GM12872 (cell line): ENCODE results near the gene SLC43A2.

ENCODE experiments used
- TF ChIP-seq, protein P1 (sequence below): IDR thresholded peaks from 3 replicates; pipeline ENCODE4 v1.5.1; 2011; ENCODE audit warnings: low read depth, mild to moderate bottlenecking, low read length, moderate library complexity; ENCODE audit not compliant: insufficient read depth

The SLC43A2 gene

DNA sequence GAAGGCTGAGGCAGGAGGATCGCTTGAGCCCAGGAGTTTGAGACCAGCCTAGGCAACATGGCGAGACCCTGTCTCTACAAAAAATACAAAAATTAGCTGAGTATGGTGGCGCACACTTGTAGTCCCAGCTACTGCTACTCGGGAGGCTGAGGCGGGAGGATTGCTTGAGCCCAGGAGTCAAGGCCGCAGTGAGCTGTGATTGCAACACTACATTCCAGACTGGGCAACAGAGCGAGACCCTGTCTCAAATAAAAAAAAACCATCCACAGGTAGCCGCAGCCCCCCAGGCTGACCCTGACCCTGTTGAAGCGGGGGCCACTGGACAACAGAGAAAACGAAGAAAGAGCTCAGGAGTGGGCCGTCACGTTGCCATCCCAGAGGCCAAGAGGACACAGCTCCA lies 4.0 kb downstream of the SLC43A2 start:
- TF ChIP-seq, protein P1, sequence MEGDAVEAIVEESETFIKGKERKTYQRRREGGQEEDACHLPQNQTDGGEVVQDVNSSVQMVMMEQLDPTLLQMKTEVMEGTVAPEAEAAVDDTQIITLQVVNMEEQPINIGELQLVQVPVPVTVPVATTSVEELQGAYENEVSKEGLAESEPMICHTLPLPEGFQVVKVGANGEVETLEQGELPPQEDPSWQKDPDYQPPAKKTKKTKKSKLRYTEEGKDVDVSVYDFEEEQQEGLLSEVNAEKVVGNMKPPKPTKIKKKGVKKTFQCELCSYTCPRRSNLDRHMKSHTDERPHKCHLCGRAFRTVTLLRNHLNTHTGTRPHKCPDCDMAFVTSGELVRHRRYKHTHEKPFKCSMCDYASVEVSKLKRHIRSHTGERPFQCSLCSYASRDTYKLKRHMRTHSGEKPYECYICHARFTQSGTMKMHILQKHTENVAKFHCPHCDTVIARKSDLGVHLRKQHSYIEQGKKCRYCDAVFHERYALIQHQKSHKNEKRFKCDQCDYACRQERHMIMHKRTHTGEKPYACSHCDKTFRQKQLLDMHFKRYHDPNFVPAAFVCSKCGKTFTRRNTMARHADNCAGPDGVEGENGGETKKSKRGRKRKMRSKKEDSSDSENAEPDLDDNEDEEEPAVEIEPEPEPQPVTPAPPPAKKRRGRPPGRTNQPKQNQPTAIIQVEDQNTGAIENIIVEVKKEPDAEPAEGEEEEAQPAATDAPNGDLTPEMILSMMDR, result no peak

DNA sequence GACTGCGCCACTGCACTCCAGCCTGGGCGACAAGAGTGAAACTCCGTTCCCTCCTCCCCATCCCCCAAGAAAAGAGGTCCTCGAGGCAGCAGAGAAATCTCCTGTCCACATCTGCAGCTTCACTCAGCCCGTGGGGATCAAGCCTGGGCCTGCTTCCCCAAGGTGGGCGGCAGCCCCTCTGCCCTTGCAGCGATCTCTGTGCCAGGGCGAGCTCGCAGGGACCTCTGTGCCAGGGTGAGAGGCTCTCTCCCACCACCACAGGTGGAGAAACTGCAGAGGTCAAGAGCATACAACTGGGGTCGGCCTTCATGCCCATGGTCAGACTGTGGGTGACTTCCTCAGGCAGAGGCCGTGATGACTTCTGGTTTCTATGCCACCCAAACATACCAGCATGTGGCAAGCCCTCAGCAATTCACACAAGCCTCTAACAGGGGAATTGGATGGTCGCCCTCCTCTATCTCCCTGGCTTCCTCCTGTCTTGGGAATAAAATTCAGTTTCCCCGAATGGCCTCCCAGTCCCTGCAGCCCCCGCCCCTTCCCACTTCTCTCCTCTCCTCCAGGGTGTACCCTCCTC lies 5.5 kb downstream of the SLC43A2 start:
- TF ChIP-seq, protein P1, result no peak

DNA sequence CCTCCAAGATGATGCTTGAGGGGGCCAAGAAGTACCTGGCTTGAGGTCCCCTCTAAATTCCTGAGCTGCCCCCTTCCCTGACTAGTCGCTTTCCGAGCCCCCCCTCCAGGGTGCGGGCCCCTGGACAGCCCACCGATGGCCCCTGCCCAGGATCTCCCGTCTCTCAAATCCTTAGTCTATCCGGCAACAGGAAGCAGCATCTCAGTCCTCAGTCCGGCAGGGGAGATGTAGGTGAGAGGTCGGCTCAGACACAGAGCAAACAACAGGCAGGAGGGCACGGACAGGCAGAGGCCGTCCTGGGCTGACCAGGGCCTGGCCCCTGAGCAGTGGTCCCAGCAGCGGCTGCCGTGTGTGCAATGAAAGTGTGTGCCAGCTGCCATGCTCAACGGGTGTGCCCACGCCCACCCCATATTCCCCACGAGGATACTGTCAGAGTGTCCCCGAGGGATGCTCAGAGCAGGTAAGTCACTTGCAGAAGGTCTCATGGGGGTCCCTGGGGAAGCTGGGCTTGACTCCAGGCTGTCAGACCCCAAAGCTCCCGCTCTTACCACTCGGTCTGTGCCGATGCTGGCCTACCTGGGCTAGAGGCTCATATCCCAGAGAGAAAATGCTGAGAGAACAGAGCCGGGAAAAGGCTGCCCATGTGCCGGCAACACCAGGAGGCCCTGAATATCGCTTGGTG lies 7.2 kb downstream of the SLC43A2 start:
- TF ChIP-seq, protein P1, result no peak

DNA sequence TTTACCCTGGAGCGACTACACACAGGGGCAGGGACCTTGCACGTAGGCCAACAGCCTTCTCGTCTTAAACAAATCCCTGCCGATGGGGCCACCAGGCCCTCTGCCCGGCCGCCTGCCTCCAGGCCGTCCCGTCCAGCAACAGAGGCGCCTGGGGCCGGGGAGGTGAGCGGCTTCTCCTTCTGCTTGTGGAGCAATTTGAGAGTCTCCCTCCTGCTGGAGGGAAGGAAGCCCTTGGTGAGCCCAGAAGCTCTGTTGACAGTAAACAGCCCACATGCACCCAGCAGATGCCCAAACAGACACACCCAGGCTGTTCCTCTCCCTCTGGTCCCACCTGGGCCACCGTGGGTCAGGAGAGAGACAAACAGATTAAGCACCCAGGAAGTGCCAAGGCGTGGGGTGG lies 8.1 kb downstream of the SLC43A2 start:
- TF ChIP-seq, protein P1, result no peak

DNA sequence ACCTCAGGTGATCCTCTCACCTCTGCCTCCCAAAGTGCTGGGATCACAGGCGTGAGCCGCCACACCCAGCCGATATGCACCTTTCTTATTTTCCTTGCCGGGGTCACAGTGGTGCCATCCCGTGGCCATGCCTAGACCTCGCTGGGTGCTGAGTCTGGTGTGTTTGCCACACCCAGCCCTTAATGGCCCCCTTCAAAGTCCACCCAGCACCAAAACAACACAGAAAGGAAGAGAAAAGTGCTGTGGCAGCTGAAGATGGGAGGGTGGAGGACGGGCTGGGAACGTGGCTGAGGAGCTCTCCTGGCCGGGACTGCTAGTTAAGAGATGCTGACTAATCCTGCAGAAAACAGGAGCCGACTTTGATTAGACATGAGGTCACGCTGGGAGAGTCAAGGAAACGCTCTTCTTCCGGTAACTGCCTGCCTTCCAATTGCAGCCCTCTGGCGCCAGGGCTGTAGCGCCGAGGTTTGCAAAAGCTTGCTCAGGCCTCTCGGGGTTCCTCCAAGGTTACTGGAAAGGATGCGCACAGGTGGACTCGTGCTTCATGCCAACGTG lies 10.9 kb downstream of the SLC43A2 start:
- TF ChIP-seq, protein P1, result no peak

DNA sequence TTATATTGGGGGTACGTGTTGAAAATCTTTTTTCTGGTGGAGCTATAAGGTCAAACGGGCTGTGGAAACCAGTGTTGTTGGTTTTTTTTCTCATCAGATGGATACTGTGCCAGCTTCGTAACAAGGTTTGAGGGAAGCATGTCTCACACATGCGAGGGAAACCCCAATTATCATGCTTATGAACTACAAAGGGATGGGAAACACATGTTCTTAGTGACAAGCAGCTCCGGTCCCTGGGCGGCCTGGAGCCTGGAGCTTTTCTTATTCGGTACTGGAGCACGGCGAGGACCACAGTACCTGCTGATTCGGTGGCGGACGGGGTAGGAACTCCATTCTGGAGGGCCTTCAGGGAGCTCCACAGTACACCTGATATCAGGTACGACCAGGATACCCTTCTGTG lies 12.5 kb downstream of the SLC43A2 start:
- TF ChIP-seq, protein P1, result no peak

DNA sequence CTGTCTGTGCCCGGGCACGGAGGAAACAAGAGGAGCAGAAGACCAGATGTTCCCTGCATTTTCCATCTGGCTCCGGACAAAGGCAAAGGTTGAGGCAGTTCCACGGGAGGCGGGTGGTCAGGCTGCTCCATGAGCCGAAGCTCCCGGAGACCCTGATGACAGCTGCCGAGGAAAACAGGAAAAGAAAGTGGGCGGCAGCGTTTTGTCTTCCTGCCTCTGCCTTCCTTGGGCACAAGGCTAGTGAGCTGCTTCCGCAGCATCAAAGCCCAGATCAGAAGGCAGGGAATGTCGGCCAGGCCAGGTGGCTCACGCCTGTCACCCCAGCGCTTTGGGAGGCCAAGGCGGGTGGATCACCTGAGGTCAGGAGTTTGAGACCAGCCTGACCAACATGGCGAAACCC lies 16.2 kb downstream of the SLC43A2 start:
- TF ChIP-seq, protein P1, result no peak
